Measurements from ENCODE around the gene HGFAC.

DNA sequence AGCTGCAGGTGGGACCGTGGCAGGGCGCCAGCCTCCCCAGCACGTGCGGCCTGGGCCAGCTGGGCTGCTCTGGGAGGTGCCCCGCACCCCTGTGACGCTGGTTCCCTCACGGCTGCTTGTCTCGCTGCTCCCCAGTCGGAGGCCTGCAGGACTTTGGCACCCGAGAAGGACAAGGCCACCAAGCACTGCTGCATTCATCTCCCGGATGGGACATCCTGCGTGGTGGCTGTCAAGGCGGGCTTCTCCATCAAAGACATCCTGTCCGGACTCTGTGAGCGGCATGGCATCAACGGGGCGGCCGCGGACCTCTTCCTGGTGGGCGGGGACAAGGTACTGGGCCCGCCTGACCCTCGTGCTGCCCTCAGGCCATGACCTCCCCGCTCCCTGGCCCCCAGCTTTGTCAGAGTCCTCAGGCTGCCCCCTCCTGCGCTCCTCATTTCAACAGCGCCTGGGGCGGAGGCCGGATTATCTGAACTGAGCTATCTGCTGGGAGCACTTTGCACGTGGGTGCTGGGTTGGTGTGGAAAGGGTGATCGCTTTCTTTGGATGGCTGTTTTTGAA lies 19.4 kb upstream of the HGFAC start:
- TF ChIP-seq, protein P1, sequence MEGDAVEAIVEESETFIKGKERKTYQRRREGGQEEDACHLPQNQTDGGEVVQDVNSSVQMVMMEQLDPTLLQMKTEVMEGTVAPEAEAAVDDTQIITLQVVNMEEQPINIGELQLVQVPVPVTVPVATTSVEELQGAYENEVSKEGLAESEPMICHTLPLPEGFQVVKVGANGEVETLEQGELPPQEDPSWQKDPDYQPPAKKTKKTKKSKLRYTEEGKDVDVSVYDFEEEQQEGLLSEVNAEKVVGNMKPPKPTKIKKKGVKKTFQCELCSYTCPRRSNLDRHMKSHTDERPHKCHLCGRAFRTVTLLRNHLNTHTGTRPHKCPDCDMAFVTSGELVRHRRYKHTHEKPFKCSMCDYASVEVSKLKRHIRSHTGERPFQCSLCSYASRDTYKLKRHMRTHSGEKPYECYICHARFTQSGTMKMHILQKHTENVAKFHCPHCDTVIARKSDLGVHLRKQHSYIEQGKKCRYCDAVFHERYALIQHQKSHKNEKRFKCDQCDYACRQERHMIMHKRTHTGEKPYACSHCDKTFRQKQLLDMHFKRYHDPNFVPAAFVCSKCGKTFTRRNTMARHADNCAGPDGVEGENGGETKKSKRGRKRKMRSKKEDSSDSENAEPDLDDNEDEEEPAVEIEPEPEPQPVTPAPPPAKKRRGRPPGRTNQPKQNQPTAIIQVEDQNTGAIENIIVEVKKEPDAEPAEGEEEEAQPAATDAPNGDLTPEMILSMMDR (IDR thresholded peaks at IDR 0.05), result no peak
- TF ChIP-seq POLR2AphosphoS5 (IDR thresholded peaks at IDR 0.05), result no peak
